Fibroblast of pulmonary artery (primary cell): ENCODE results near the gene DUSP15.
"Not testable (repeated sequence)": the region's sequence is repeated elsewhere in the genome, so short reads cannot be mapped to it uniquely, and the experiment has no call there.

Experiments used
- DNase-seq: peaks from one replicate; pipeline ENCODE4 v3.0.0-alpha.2; 2010; ENCODE audit warnings: low read depth
- H3K4me3 ChIP-seq: replicated peaks from 2 replicates; pipeline ENCODE4 v1.5.1; 2011; ENCODE audit warnings: low read depth, mild to moderate bottlenecking, control low read depth, low read length, moderate library complexity
- CTCF ChIP-seq: IDR thresholded peaks from 2 replicates; pipeline ENCODE4 v1.5.1; 2011; ENCODE audit warnings: mild to moderate bottlenecking, control low read depth, low read length, inconsistent platforms; ENCODE audit errors: missing control alignments

Gene DUSP15

GRCh38 chr20:31816221-31816620 lies 54.1 kb downstream of the DUSP15 start:
- no peak for TF ChIP-seq CTCF
- H3K4me3 ChIP-seq: no peak overlapping the region
- DNase-seq: no peak

- peak; percentile 47 for DNase-seq
- no peak for TF ChIP-seq CTCF
These were observed 54.7 kb downstream of the DUSP15 start for GRCh38 chr20:31815408-31816188.

GRCh38 chr20:31814142-31814541 lies 56.2 kb downstream of the DUSP15 start:
- H3K4me3 ChIP-seq, DNase-seq: not testable (repeated sequence)

More at GRCh38 chr20:31815408-31816188, 54.7 kb downstream of the DUSP15 start:
- no peak overlapping the region for H3K4me3 ChIP-seq

- no peak overlapping the region for H3K4me3 ChIP-seq
- TF ChIP-seq CTCF: no peak
- no peak for DNase-seq
These were observed 56.7 kb downstream of the DUSP15 start for GRCh38 chr20:31813611-31814010.

- TF ChIP-seq CTCF: no peak
- peak; percentile 84 for DNase-seq
- H3K4me3 ChIP-seq: no peak overlapping the region
These were observed 58.3 kb downstream of the DUSP15 start for GRCh38 chr20:31811796-31812728.

GRCh38 chr20:31811198-31811597 lies 59.1 kb downstream of the DUSP15 start:
- DNase-seq: no peak
- no peak for TF ChIP-seq CTCF
- no peak overlapping the region for H3K4me3 ChIP-seq
